AG04449 (cell line): ENCODE data around the gene RPA3.

Source experiments
- CTCF ChIA-PET: fragments of 350-600 bp; formaldehyde crosslinking; extraction: SDS; loops from one replicate; lab custom pipeline; 2021; ENCODE audit warnings: antibody characterized with exemption; lab: Yijun Ruan, JAX
- POLR2A ChIA-PET: fragments of 400-600, 350-600 bp; formaldehyde crosslinking; extraction: SDS; loops from one replicate; lab custom pipeline; 2020; ENCODE audit warnings: antibody characterized with exemption, inconsistent platforms; lab: Yijun Ruan, JAX
- DNase-seq: peaks from one replicate; pipeline ENCODE4 v3.0.0-alpha.2; 2010; ENCODE audit warnings: low read depth, low spot score
- H3K4me3 ChIP-seq: 2 replicates; pipeline ENCODE4 v1.5.1; 2011; ENCODE audit warnings: low read depth, mild to moderate bottlenecking, control low read depth, low read length
- TF ChIP-seq, protein P1 (sequence below): IDR thresholded peaks from one replicate; pipeline ENCODE4 v1.5.1; 2011; ENCODE audit warnings: mild to moderate bottlenecking, moderate library complexity, low read length, control low read depth, inconsistent platforms; ENCODE audit not compliant: insufficient read depth; ENCODE audit errors: missing control alignments

Gene RPA3

DNA sequence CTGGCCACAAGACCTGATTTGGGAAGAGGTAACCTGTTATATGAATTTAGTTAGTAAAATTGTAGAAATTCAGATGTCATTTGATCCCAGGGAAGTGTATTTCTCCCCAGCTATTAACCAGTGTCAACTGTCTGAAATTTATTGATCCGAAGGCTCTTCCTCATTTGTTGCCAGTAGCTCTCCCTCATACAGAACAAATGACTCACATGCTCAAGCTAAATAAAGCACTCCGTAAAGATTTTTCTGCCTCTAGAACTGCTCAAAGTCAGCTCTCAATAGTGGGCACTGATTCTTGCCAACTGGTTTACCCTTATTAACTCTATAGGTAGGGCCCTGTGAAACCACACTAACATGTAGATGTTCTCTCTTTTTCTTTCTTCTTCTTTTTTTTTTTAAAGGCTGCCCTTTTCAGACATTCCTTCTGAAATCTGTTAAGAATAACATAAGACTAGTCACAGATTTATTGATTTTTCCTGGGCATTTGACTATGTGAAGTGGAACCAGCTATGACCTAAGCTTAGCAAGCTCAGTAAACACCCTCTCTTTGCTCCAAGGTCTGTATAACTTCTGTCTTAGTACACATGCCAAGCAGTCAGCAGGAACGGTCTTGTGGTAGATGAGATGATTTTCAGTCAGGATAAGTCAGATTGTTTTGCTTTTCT, 21.8 kb downstream of the RPA3 start:
- POLR2A ChIA-PET: no interaction called here
- peak overlapping the region; percentile 13; the same call in 1 of the 2 replicates for H3K4me3 ChIP-seq
- TF ChIP-seq, protein P1, sequence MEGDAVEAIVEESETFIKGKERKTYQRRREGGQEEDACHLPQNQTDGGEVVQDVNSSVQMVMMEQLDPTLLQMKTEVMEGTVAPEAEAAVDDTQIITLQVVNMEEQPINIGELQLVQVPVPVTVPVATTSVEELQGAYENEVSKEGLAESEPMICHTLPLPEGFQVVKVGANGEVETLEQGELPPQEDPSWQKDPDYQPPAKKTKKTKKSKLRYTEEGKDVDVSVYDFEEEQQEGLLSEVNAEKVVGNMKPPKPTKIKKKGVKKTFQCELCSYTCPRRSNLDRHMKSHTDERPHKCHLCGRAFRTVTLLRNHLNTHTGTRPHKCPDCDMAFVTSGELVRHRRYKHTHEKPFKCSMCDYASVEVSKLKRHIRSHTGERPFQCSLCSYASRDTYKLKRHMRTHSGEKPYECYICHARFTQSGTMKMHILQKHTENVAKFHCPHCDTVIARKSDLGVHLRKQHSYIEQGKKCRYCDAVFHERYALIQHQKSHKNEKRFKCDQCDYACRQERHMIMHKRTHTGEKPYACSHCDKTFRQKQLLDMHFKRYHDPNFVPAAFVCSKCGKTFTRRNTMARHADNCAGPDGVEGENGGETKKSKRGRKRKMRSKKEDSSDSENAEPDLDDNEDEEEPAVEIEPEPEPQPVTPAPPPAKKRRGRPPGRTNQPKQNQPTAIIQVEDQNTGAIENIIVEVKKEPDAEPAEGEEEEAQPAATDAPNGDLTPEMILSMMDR: no peak
- no peak for DNase-seq
- CTCF ChIA-PET: interaction anchor here (0.8 to 2.8 kb wide), 3 partner anchors 15 to 101 kb away, joined by 3 to 13 read pairs (median 4); no protein-coding TSS in a partner anchor

DNA sequence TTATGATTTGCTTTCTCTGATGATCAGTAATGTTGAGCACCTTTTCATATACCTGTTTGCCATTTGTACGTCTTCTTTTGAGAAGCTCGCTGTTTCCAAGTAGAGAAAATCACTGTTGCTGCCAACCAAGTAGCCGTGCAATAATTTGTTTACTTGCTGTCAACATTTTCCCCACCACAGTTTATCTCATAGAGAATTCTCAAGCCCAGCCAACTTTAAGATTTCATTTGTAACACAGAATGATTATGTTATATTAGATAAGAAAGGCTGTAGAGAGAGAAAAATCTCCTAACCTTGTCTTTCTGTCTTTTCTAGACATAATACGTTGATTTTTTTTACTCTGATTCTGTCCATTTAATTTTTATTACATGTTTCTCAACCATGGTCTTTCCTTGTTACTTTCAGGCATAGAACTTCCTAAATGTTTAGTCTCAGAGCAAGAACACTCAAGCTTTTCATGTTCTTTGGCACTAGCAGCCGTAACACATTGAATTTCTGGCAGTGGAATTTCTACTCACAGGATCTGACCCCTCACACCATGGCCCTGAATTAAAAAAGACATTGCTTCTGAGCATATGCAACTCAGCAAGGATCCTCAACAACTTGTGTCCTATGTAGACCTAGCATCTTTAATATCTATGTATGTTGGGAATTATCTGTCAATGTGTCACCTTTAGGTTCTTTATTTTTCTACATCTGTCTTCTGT, 23.1 kb downstream of the RPA3 start:
- H3K4me3 ChIP-seq: no peak overlapping the region
- DNase-seq: no peak
- TF ChIP-seq, protein P1: no peak
- ChIA-PET POLR2A (no interaction called here), CTCF (interaction anchor here (7.0 kb wide), 1 partner anchor 14 kb away, joined by 59 read pairs; no protein-coding TSS in a partner anchor)

DNA sequence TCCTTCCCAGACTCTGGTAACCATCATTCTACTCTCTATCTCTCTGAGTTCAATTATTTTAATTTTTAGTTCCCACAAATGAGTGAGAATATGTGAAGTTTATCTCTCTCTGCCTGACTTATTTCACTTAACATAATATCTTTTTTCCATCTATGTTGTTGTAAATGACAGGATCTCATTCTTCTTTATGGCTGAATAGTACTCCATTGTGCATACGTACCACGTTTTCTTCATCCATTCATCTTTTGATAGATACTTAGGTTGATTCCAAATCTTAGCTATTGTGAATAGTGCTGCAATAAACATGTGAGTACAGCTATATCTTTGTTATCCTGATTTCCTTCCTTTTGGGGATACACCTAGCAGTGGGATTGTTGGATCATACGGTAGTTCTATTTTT, 23.9 kb downstream of the RPA3 start:
- DNase-seq: no peak
- TF ChIP-seq, protein P1: no peak
- ChIA-PET CTCF (interaction anchor here (7.0 kb wide), 1 partner anchor 13 kb away, joined by 59 read pairs; no protein-coding TSS in a partner anchor), POLR2A (no interaction called here)
- H3K4me3 ChIP-seq: no peak overlapping the region

DNA sequence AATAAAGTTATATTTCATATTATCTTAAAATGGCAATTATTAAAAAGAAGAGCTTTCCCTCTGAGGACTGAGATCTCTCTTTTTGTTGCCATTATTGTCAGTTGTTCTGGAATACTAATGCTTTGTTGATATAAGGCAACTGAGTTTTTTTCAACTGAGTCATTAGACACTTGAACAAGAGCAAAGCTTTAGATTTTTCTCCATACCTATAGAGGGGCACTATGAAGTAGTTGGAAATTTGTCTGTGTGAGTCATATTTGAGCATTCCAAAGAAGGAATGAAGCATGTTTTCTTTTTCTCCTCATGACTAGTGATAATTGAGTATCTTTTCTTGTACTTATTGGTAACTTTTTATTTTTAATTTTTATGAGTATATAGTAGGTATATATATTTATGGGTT, 24.5 kb downstream of the RPA3 start:
- DNase-seq: peak; percentile 70
- TF ChIP-seq, protein P1: no peak
- ChIA-PET CTCF (interaction anchor here (1.1 to 7.0 kb wide), 3 partner anchors 11 to 70 kb away, joined by 4 to 59 read pairs (median 5); no protein-coding TSS in a partner anchor), POLR2A (interaction anchor here (0.5 kb wide), 1 partner anchor 69 kb away, joined by 3 read pairs; no protein-coding TSS in a partner anchor)
- H3K4me3 ChIP-seq: no peak overlapping the region

DNA sequence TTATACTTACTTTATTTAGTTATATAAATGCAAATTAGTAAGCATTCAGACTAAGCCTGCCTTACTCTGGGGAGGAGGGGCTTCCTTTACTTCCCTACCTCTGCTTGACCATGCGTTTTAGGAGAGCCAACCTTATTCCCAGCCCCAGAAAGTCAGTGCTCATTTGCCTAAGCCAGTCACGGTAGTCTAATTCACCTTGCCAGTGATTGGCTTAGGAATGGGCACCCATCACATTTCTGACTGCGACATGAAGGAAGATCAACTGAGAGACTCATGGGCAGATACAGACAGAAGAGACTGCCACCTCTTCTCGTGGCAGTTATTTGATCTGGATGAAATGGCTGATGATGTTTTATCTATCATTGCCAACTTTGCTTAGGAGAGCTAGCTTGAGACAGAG, 29.5 kb downstream of the RPA3 start:
- CTCF ChIA-PET: interaction anchor here (1.5 to 7.4 kb wide), 3 partner anchors 8 to 71 kb away, joined by 3 to 59 read pairs (median 53); no protein-coding TSS in a partner anchor
- POLR2A ChIA-PET: no interaction called here

More for the DNA sequence above, 29.5 kb downstream of the RPA3 start:
- no peak for DNase-seq
- H3K4me3 ChIP-seq: no peak overlapping the region
- TF ChIP-seq, protein P1: no peak
